ENCODE data around the gene ZNF236. TPM values are rescaled to one million over a fixed set of nuclear protein-coding genes. Genes with fewer than 3 reads are reported as not detected.

The ZNF236 gene
- total RNA-seq, 1 donor, result 11.6 TPM

- TF ChIP-seq, protein P1, sequence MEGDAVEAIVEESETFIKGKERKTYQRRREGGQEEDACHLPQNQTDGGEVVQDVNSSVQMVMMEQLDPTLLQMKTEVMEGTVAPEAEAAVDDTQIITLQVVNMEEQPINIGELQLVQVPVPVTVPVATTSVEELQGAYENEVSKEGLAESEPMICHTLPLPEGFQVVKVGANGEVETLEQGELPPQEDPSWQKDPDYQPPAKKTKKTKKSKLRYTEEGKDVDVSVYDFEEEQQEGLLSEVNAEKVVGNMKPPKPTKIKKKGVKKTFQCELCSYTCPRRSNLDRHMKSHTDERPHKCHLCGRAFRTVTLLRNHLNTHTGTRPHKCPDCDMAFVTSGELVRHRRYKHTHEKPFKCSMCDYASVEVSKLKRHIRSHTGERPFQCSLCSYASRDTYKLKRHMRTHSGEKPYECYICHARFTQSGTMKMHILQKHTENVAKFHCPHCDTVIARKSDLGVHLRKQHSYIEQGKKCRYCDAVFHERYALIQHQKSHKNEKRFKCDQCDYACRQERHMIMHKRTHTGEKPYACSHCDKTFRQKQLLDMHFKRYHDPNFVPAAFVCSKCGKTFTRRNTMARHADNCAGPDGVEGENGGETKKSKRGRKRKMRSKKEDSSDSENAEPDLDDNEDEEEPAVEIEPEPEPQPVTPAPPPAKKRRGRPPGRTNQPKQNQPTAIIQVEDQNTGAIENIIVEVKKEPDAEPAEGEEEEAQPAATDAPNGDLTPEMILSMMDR (IDR thresholded peaks at IDR 0.05; ENCODE audit: extremely low read depth, low read depth, low read length), result no peak
- DNase-seq (ENCODE audit: insufficient read length, low spot score, missing footprints), result no peak
These were observed 187.3 kb downstream of the ZNF236 start for GRCh38 chr18:77009675-77010074.

DNA sequence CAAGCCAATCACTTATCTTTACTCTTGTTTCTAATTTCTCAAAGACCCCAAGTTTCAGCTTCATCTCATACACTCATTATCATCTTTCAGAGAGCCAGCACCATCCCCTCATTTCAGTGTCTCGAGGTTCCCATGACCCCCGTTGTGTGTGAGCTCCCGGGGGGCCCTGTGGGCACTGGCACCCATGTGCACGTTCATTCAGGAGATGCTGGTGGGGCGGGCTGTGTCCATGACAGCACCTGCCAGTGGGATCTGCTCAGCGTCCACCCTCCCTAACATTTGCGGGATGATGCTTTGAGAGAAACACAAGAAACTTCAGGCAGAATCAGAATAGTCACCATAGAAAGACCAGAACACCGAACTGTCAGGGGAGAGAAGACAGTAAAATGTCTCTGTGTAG lies 189.8 kb downstream of the ZNF236 start:
- Histone ChIP-seq H3K4me2 (ENCODE audit: insufficient read depth, low read length) (no peak overlapping the region), H3K9me3 (ENCODE audit: low read depth, low read length) (no peaks in the 10 kb centered on the region), H3K4me1 (ENCODE audit: insufficient read depth, low read length) (no peaks in the 10 kb centered on the region), H3K36me3 (ENCODE audit: insufficient read depth, low read length) (no peaks in the 10 kb centered on the region), H3K4me3 (ENCODE audit: insufficient read depth, low read length) (no peak overlapping the region), H4K20me1 (ENCODE audit: insufficient read depth, low read length) (no peaks in the 10 kb centered on the region), H3K79me2 (ENCODE audit: insufficient read depth, low read length) (no peaks in the 10 kb centered on the region), H3K27me3 (ENCODE audit: insufficient read depth, low read length) (peaks cover 19% of the 10 kb centered on the region), H3K27ac (ENCODE audit: low read depth, low read length) (no peak overlapping the region), H2AFZ (ENCODE audit: low read length) (no peak overlapping the region)
- DNase-seq (ENCODE audit: insufficient read length, low spot score, missing footprints), result peak; percentile 43
- TF ChIP-seq, protein P1 (IDR thresholded peaks at IDR 0.05; ENCODE audit: extremely low read depth, low read depth, low read length), result no peak

More at GRCh38 chr18:77009675-77010074, 187.3 kb downstream of the ZNF236 start:
- Histone ChIP-seq H3K9me3 (ENCODE audit: low read depth, low read length) (no peaks in the 10 kb centered on the region), H3K27me3 (ENCODE audit: insufficient read depth, low read length) (peaks cover 20% of the 10 kb centered on the region), H3K79me2 (ENCODE audit: insufficient read depth, low read length) (no peaks in the 10 kb centered on the region), H3K27ac (ENCODE audit: low read depth, low read length) (no peak overlapping the region), H3K4me1 (ENCODE audit: insufficient read depth, low read length) (no peaks in the 10 kb centered on the region), H2AFZ (ENCODE audit: low read length) (no peak overlapping the region), H3K36me3 (ENCODE audit: insufficient read depth, low read length) (no peaks in the 10 kb centered on the region), H3K4me3 (ENCODE audit: insufficient read depth, low read length) (no peak overlapping the region), H4K20me1 (ENCODE audit: insufficient read depth, low read length) (no peaks in the 10 kb centered on the region), H3K4me2 (ENCODE audit: insufficient read depth, low read length) (no peak overlapping the region)

DNA sequence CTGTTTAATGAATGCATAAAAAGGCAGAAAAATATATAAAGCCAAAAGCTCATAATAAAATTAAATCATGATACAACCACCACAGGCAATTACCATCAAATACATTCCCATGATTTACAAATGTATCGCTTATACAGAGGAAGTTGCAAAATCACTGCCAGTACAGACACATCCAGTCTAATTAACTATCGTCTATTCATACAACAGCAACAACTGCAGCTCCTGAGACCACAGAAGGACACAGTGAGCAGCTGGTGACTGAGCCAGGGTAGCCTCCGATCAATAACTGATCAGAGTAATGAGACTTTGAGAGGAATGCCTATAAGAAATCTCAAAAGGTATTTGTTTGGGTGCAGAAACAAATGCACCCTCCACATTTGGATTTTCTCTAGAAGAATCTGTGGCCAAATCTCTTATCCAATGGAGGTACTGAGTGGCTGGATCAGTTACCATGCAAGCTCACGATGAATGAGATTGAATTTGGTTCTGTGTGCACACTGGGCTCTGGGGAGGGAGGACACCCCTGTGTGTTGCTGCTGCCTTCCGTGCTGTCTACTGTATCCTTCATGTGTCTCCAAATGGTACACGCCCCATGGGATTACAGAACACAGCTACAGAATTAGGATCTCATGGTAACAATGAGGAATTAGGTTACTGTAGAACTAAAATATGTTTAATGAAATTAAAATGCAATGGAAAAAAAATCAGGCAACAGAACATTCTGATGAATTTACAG lies 190.6 kb downstream of the ZNF236 start:
- peak; percentile 80 for DNase-seq (ENCODE audit: insufficient read length, low spot score, missing footprints)
- H4K20me1 ChIP-seq (ENCODE audit: insufficient read depth, low read length), result no peaks in the 10 kb centered on the region
- H3K36me3 ChIP-seq (ENCODE audit: insufficient read depth, low read length), result no peaks in the 10 kb centered on the region
- H3K9me3 ChIP-seq (ENCODE audit: low read depth, low read length), result no peaks in the 10 kb centered on the region
- TF ChIP-seq, protein P1 (IDR thresholded peaks at IDR 0.05; ENCODE audit: extremely low read depth, low read depth, low read length), result no peak
- no peaks in the 10 kb centered on the region for H3K4me1 ChIP-seq (ENCODE audit: insufficient read depth, low read length)
- H3K27me3 ChIP-seq (ENCODE audit: insufficient read depth, low read length), result peaks cover 13% of the 10 kb centered on the region
- no peak overlapping the region for H3K4me3 ChIP-seq (ENCODE audit: insufficient read depth, low read length)
- no peak overlapping the region for H2AFZ ChIP-seq (ENCODE audit: low read length)
- H3K79me2 ChIP-seq (ENCODE audit: insufficient read depth, low read length), result no peaks in the 10 kb centered on the region
- no peak overlapping the region for H3K27ac ChIP-seq (ENCODE audit: low read depth, low read length)
- H3K4me2 ChIP-seq (ENCODE audit: insufficient read depth, low read length), result no peak overlapping the region

DNA sequence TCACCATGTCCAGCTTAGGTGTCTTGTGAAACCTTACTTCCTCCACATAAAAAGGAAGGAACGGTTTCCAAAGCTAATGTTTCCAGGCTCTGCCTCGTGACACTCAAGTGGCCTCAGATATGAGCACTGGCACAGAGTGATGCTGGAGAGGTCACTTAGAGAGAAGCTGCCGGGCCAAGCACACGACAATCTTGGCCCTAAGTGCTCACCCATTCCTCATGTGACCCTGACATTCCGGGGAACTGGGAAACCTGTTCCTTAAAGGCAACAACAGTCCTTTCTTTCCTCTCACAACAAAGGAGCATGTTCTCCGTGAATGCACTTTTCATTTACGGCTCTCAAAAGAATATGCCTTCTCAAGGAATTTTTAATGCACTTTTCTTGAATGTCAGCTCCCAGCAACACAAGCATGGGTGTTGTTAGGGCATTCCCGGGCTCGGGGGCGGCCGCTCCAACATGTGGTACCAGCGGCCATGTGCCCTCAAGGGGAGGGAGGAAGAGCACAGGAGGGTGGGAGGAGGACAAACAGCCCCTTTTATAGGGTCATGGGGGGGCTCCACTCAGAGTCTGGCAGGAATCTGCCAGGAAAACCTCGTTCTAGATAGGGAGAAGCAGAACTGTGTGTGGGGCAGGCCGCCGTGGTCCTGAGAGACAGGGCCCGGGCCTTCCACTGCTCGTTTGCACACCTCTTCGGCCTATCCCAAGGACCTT lies 191.6 kb downstream of the ZNF236 start:
- Histone ChIP-seq H3K4me1 (ENCODE audit: insufficient read depth, low read length) (no peaks in the 10 kb centered on the region), H3K4me3 (ENCODE audit: insufficient read depth, low read length) (no peak overlapping the region), H3K27ac (ENCODE audit: low read depth, low read length) (no peak overlapping the region), H2AFZ (ENCODE audit: low read length) (no peak overlapping the region), H3K79me2 (ENCODE audit: insufficient read depth, low read length) (no peaks in the 10 kb centered on the region), H4K20me1 (ENCODE audit: insufficient read depth, low read length) (no peaks in the 10 kb centered on the region), H3K36me3 (ENCODE audit: insufficient read depth, low read length) (no peaks in the 10 kb centered on the region), H3K4me2 (ENCODE audit: insufficient read depth, low read length) (no peak overlapping the region), H3K27me3 (ENCODE audit: insufficient read depth, low read length) (peaks cover 11% of the 10 kb centered on the region), H3K9me3 (ENCODE audit: low read depth, low read length) (no peaks in the 10 kb centered on the region)
- DNase-seq (ENCODE audit: insufficient read length, low spot score, missing footprints), result no peak
- TF ChIP-seq, protein P1 (IDR thresholded peaks at IDR 0.05; ENCODE audit: extremely low read depth, low read depth, low read length), result no peak
